Esophagus muscularis mucosa (tissue), 4 donors: ENCODE measurements around the gene OR10A3. TPM values are rescaled to one million over a fixed set of nuclear protein-coding genes. Genes with fewer than 3 reads are reported as not detected.

Source experiments
- DNase-seq: peaks from one replicate; pipeline ENCODE4 v3.0.0-alpha.2; 2017; ENCODE audit errors: extremely low spot score
- H3K27ac ChIP-seq, 4 donors: fragments of 200-600 bp; sonication (generic); replicated peaks in 1 of 4; 1 replicate in 3 of 4; 2 replicates in 1 of 4; pipeline ENCODE4 v1.5.1; 2016 to 2019; ENCODE audit warnings: mild to moderate bottlenecking in 1 of 4
- H3K27me3 ChIP-seq, 4 donors: fragments of 200-600 bp; sonication (generic); one replicate each; pipeline versions ENCODE4 v1.5.1 to v1.6.0; 2016 to 2019
- H3K36me3 ChIP-seq, 4 donors: fragments of 200-600 bp; sonication (generic); one replicate each; pipeline ENCODE4 v1.5.1; 2016 to 2019
- H3K4me1 ChIP-seq, 4 donors: fragments of 200-600 bp; sonication (generic); one replicate each; pipeline ENCODE4 v1.5.1; 2016 to 2019
- H3K4me3 ChIP-seq, 4 donors: fragments of 200-600 bp; sonication (generic); 1 replicate in 2 of 4; 2 replicates in 2 of 4; pipeline ENCODE4 v1.5.1; 2016 to 2019; ENCODE audit warnings: mild to moderate bottlenecking in 4 of 4, moderate library complexity in 1 of 4
- H3K9me3 ChIP-seq, 4 donors: fragments of 200-600 bp; sonication (generic); 1 replicate in 3 of 4; 2 replicates in 1 of 4; pipeline ENCODE4 v1.5.1; 2016 to 2019
- EP300 ChIP-seq: sonication (generic); formaldehyde crosslinking; IDR thresholded peaks from one replicate; pipeline ENCODE4 v1.6.1; 2017; ENCODE audit warnings: antibody characterized with exemption
- POLR2A ChIP-seq: fragments of 450-650 bp; IDR thresholded peaks from one replicate; pipeline ENCODE4 v1.6.1; 2017; ENCODE audit warnings: antibody characterized with exemption, moderate library complexity, mild to moderate bottlenecking, low read depth
- POLR2AphosphoS5 ChIP-seq, 2 donors: sonication (generic); formaldehyde crosslinking; IDR thresholded peaks; one replicate each; pipeline ENCODE4 v1.6.1; 2017; ENCODE audit warnings: antibody characterized with exemption in 2 of 2
- WGBS: methylation state at CpG from one replicate; pipeline ENCODE4 v1.1.5; 2018; 5-methylcytosine and 5-hydroxymethylcytosine counted together
- intact Hi-C: fragments of 100-400 bp; cut with DNase I; formaldehyde crosslinking; loops from one replicate; pipeline ENCODE4 v1.15.1; 2023
- total RNA-seq, 4 donors: library from RNA; depleted of rRNA; stranded (reverse); fragments of >200 nt; gene quantifications; one replicate each; pipeline versions ENCODE4 v1.1.0 to v1.2.1, GENCODE V29; 2016
- TF ChIP-seq, protein P1 (sequence below), 3 experiments: fragments of 200-600 bp in 2 of 3; fragments of 450-650 bp in 1 of 3; sonication (generic) in 2 of 3; IDR thresholded peaks; one replicate each; pipeline ENCODE4 v1.5.1; 2017 to 2019; ENCODE audit warnings: antibody characterized with exemption in 3 of 3, mild to moderate bottlenecking in 2 of 3, moderate library complexity in 1 of 3

Gene OR10A3
- total RNA-seq, 4 donors from 2014 or later = not detected

- DNase-seq = no peak
- Histone ChIP-seq H3K4me1 (no peaks in the 10 kb centered on the region), H3K27ac (no peak overlapping the region), H3K36me3 (no peaks in the 10 kb centered on the region), H3K4me3 (no peak overlapping the region), H3K9me3 (no peaks in the 10 kb centered on the region), H3K27me3 (no peaks in the 10 kb centered on the region)
- TF ChIP-seq, protein P1, sequence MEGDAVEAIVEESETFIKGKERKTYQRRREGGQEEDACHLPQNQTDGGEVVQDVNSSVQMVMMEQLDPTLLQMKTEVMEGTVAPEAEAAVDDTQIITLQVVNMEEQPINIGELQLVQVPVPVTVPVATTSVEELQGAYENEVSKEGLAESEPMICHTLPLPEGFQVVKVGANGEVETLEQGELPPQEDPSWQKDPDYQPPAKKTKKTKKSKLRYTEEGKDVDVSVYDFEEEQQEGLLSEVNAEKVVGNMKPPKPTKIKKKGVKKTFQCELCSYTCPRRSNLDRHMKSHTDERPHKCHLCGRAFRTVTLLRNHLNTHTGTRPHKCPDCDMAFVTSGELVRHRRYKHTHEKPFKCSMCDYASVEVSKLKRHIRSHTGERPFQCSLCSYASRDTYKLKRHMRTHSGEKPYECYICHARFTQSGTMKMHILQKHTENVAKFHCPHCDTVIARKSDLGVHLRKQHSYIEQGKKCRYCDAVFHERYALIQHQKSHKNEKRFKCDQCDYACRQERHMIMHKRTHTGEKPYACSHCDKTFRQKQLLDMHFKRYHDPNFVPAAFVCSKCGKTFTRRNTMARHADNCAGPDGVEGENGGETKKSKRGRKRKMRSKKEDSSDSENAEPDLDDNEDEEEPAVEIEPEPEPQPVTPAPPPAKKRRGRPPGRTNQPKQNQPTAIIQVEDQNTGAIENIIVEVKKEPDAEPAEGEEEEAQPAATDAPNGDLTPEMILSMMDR (IDR thresholded peaks at IDR 0.05) = no peak
- TF ChIP-seq EP300 = no peak
- TF ChIP-seq POLR2A = no peak
- no peak for TF ChIP-seq POLR2AphosphoS5 (IDR thresholded peaks at IDR 0.05)
- intact Hi-C loops = no loop called here
- WGBS = 67% methylated on average over 1 of the region's 1 CpG
Observed at GRCh38 chr11:7936615-7937014, 4.9 kb downstream of the OR10A3 start.

GRCh38 chr11:7931168-7931567 lies 10.3 kb downstream of the OR10A3 start, which contains the start of gene OR10A6:
OR10A6 (minus strand) TSS chr11:7931268; CDS start chr11:7928662, 2,606 bp downstream.
- Histone ChIP-seq H3K4me1 (no peaks in the 10 kb centered on the region), H3K36me3 (no peaks in the 10 kb centered on the region), H3K27ac (no peak within 1 kb of the TSS), H3K4me3 (no peak within 1 kb of the TSS), H3K27me3 (peaks cover 0 to 6% (median 0%) of the 10 kb centered on the region in 4 donors), H3K9me3 (no peaks in the 10 kb centered on the region)
- no peak for DNase-seq
- 81% methylated on average over 4 of the region's 4 CpGs for WGBS
- TF ChIP-seq POLR2AphosphoS5 (IDR thresholded peaks at IDR 0.05) = no peak
- TF ChIP-seq POLR2A = no peak
- TF ChIP-seq, protein P1 (IDR thresholded peaks at IDR 0.05) = no peak
- TF ChIP-seq EP300 = no peak
- intact Hi-C loops = no loop called here

DNA sequence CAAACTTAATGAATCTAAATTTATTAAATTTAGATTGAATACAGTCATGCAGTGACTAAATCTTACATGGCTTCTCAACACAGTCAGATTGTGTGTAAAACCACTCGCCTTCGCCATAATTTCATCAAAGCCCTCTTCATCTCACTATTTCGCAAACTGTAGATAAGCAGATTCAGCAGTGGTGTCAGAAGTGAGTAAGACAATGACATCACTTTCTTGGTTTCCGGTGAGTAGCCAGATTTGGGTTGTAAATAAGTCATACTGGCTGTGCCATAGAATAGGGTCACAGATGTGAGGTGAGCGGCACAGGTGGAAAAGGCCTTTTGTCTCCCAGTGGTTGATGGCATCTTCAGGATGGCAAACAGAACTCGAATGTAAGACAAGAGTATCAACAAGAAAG lies 13.9 kb downstream of the OR10A3 start:
- H3K36me3 ChIP-seq = no peaks in the 10 kb centered on the region
- TF ChIP-seq POLR2A (no peak), POLR2AphosphoS5 (IDR thresholded peaks at IDR 0.05) (no peak), EP300 (no peak)
- TF ChIP-seq, protein P1 (IDR thresholded peaks at IDR 0.05) = no peak
- no peaks in the 10 kb centered on the region for H3K9me3 ChIP-seq
- no peak overlapping the region for H3K27ac ChIP-seq
- WGBS = 80% methylated on average over 6 of the region's 6 CpGs
- DNase-seq = no peak
- intact Hi-C loops = no loop called here
- no peaks in the 10 kb centered on the region for H3K4me1 ChIP-seq
- peaks cover 0 to 12% (median 0%) of the 10 kb centered on the region in 4 donors for H3K27me3 ChIP-seq
- no peak overlapping the region for H3K4me3 ChIP-seq

GRCh38 chr11:7924536-7924935 lies 17.0 kb downstream of the OR10A3 start:
- intact Hi-C loops = no loop called here
- no peaks in the 10 kb centered on the region for H3K36me3 ChIP-seq

GRCh38 chr11:7918141-7918540 lies 23.4 kb downstream of the OR10A3 start:
- no peak overlapping the region for H3K4me3 ChIP-seq
- H3K9me3 ChIP-seq = no peaks in the 10 kb centered on the region
- no peak for TF ChIP-seq EP300
- no peak for TF ChIP-seq POLR2AphosphoS5 (IDR thresholded peaks at IDR 0.05)
- TF ChIP-seq, protein P1 (IDR thresholded peaks at IDR 0.05) = no peak
- TF ChIP-seq POLR2A = no peak
- no peak overlapping the region for H3K27ac ChIP-seq
- intact Hi-C loops = no loop called here
- no peaks in the 10 kb centered on the region for H3K27me3 ChIP-seq
- 82% methylated on average over 2 of the region's 2 CpGs for WGBS
- no peak for DNase-seq
- no peaks in the 10 kb centered on the region for H3K4me1 ChIP-seq
- no peaks in the 10 kb centered on the region for H3K36me3 ChIP-seq

More at GRCh38 chr11:7924536-7924935, 17.0 kb downstream of the OR10A3 start:
- DNase-seq = no peak
- Histone ChIP-seq H3K9me3 (no peaks in the 10 kb centered on the region), H3K27me3 (peaks cover 0 to 12% (median 0%) of the 10 kb centered on the region in 4 donors), H3K27ac (no peak overlapping the region), H3K4me1 (no peaks in the 10 kb centered on the region), H3K4me3 (no peak overlapping the region)
- 54% methylated on average over 2 of the region's 2 CpGs for whole genome bisulfite sequencing
- TF ChIP-seq POLR2A = no peak
- TF ChIP-seq EP300 = no peak
